Cardiac fibroblast (primary cell): ENCODE results near the gene SND1.
A peak's percentile ranks its signal among the peaks of the same experiment; 100 is the strongest.
"Not testable (repeated sequence)": the region's sequence is repeated elsewhere in the genome, so short reads cannot be mapped to it uniquely, and the experiment has no call there.

ENCODE experiments used
- DNase-seq, 2 donors: peaks; one replicate each; pipeline versions ENCODE4 v3.0.0 to v3.0.0-alpha.2; 2010; ENCODE audit warnings: low read depth in 2 of 2
- H3K4me3 ChIP-seq, 2 donors: replicated peaks in 1 of 2; 1 replicate in 1 of 2; 2 replicates in 1 of 2; pipeline ENCODE4 v1.5.1; 2011; ENCODE audit warnings: low read depth in 2 of 2, low read length in 2 of 2, mild to moderate bottlenecking in 2 of 2, moderate library complexity in 1 of 2
- CTCF ChIP-seq: IDR thresholded peaks from one replicate; pipeline ENCODE4 v1.5.1; 2011; ENCODE audit warnings: low read depth, mild to moderate bottlenecking, low read length, inconsistent platforms

Gene SND1

GRCh38 chr7:127900141-127900540 lies 248.1 kb downstream of the SND1 start:
- no peak for DNase-seq
- no peak overlapping the region for H3K4me3 ChIP-seq
- no peak for TF ChIP-seq CTCF

GRCh38 chr7:127900732-127901685 lies 249.0 kb downstream of the SND1 start:
- TF ChIP-seq CTCF: no peak
- no peak for DNase-seq
- H3K4me3 ChIP-seq: no peak overlapping the region

- H3K4me3 ChIP-seq: no peak overlapping the region
- no peak for DNase-seq
- TF ChIP-seq CTCF: no peak
Observed at GRCh38 chr7:127901895-127902703, 250.1 kb downstream of the SND1 start.

GRCh38 chr7:127902753-127903152 lies 250.8 kb downstream of the SND1 start:
- not testable (repeated sequence) for DNase-seq

GRCh38 chr7:127903892-127904669 lies 252.1 kb downstream of the SND1 start:
- no peak for TF ChIP-seq CTCF
- no peak overlapping the region for H3K4me3 ChIP-seq
- DNase-seq: no peak

More at GRCh38 chr7:127902753-127903152, 250.8 kb downstream of the SND1 start:
- H3K4me3 ChIP-seq: not testable (repeated sequence)

GRCh38 chr7:127904670-127904985 lies 252.6 kb downstream of the SND1 start:
- TF ChIP-seq CTCF: no peak
- H3K4me3 ChIP-seq: no peak overlapping the region
- DNase-seq: peak in 1 of 2 donors; percentile 23
